GM19372 (cell line): ENCODE results near the gene HOXB3.

Experiments
- ATAC-seq: cut with Tn5 transposase; IDR thresholded peaks from one replicate; pipeline ENCODE4 v1.9.1; 2021; ENCODE audit warnings: mild to moderate bottlenecking, low read depth, moderate library complexity; ENCODE audit not compliant: unreplicated experiment

The HOXB3 gene

GRCh38 chr17:48588528-48588927 lies 1.5 kb downstream of the HOXB3 start:
- no peak for ATAC-seq

- no peak for ATAC-seq
Observed at GRCh38 chr17:48588074-48588415, 2.0 kb downstream of the HOXB3 start.

- ATAC-seq = no peak
Observed at GRCh38 chr17:48587276-48588073, 2.6 kb downstream of the HOXB3 start.

GRCh38 chr17:48586355-48587258 lies 3.4 kb downstream of the HOXB3 start:
- ATAC-seq = no peak

GRCh38 chr17:48584223-48584741 lies 5.8 kb downstream of the HOXB3 start:
- ATAC-seq = no peak

GRCh38 chr17:48583708-48584222 lies 6.3 kb downstream of the HOXB3 start:
- no peak for ATAC-seq

- no peak for ATAC-seq
Observed at GRCh38 chr17:48582750-48583069, 7.3 kb downstream of the HOXB3 start.

GRCh38 chr17:48579760-48580554 lies 10.1 kb downstream of the HOXB3 start:
- ATAC-seq = no peak

- no peak for ATAC-seq
Observed at GRCh38 chr17:48579471-48579759, 10.6 kb downstream of the HOXB3 start.

GRCh38 chr17:48578616-48579470 lies 11.2 kb downstream of the HOXB3 start:
- ATAC-seq = no peak

- no peak for ATAC-seq
Observed at GRCh38 chr17:48577946-48578615, 12.0 kb downstream of the HOXB3 start, which contains the start of gene HOXB4. HOXB4 (minus strand) TSS chr17:48578350; CDS start chr17:48578319, 31 bp downstream.

- ATAC-seq = no peak
Observed at GRCh38 chr17:48577330-48577945, 12.6 kb downstream of the HOXB3 start.

GRCh38 chr17:48576479-48577309 lies 13.3 kb downstream of the HOXB3 start:
- no peak for ATAC-seq

- ATAC-seq = no peak
Observed at GRCh38 chr17:48575673-48576478, 14.2 kb downstream of the HOXB3 start.

GRCh38 chr17:48575066-48575582 lies 14.9 kb downstream of the HOXB3 start:
- ATAC-seq = no peak

- ATAC-seq = no peak
Observed at GRCh38 chr17:48574505-48575065, 15.5 kb downstream of the HOXB3 start.
